ENCODE data around the gene CCR2.

- TF ChIP-seq CTCF (IDR thresholded peaks at IDR 0.05 in 8 of 11, conservative IDR thresholded peaks at IDR 0.05 in 3 of 11) (no peak), POLR2AphosphoS5 (IDR thresholded peaks at IDR 0.05) (no peak), POLR2A (IDR thresholded peaks at IDR 0.05) (no peak)
These were observed 3.0 kb downstream of the CCR2 start for GRCh38 chr3:46356909-46357308.
